ENCODE data around the gene SIK3.
"Not testable (repeated sequence)": the region's sequence is repeated elsewhere in the genome, so short reads cannot be mapped to it uniquely, and the experiment has no call there.

Gene SIK3

GRCh38 chr11:117143390-117143789 is 45.2 kb upstream of the SIK3 start:
- Histone ChIP-seq H3K27ac (ENCODE audit: insufficient read depth in 1 of 2, low read depth in 1 of 2, low read length in 2 of 2, poor library complexity in 1 of 2, severe bottlenecking in 2 of 2) (peak overlapping the region; percentile 88 to 91), H3K36me3 (ENCODE audit: control insufficient read depth in 4 of 4, insufficient read depth in 4 of 4, low read length in 3 of 4) (peaks cover 0 to 17% (median 10%) of the 10 kb centered on the region in 4 experiments), H3K9me3 (ENCODE audit: control extremely low read depth in 1 of 5, control insufficient read depth in 4 of 5, insufficient read depth in 2 of 5, low read depth in 1 of 5, low read length in 4 of 5) (no peaks in the 10 kb centered on the region), H3K4me1 (ENCODE audit: control extremely low read depth in 1 of 4, control insufficient read depth in 4 of 4, insufficient read depth in 4 of 4, low read length in 3 of 4) (peaks cover 12 to 21% (median 17%) of the 10 kb centered on the region in 4 experiments), H3K27me3 (replicated peaks in 2 of 5; ENCODE audit: control insufficient read depth in 4 of 5, insufficient read depth in 5 of 5, low read length in 4 of 5) (no peaks in the 10 kb centered on the region), H3K4me3 (ENCODE audit: control insufficient read depth in 1 of 7, extremely low read depth in 1 of 7, insufficient read depth in 4 of 7, low read depth in 2 of 7, low read length in 6 of 7) (peak overlapping the region in 6 of 7 experiments; percentile 88 to 99 (median 97))
- ChIA-PET POLR2A (interaction anchor here (2.6 kb wide), 1 partner anchor 35 kb away, joined by 17 read pairs; the partner anchor contains the start of gene SIDT2), CTCF (interaction anchor here (1.1 to 2.2 kb wide), 7 partner anchors 35 to 357 kb away, joined by 3 to 11 read pairs (median 3); partner anchors contain the start of gene SIDT2)
- WGBS (ENCODE audit: insufficient coverage), result 0% methylated on average over 3 of the region's 5 CpGs
- DNase-seq, result peak; percentile 33 to 70 (median 63)

GRCh38 chr11:117137223-117138086 is 39.2 kb upstream of the SIK3 start:
- CTCF ChIA-PET; H3K36me3 ChIP-seq (ENCODE audit: control insufficient read depth in 4 of 4, insufficient read depth in 4 of 4, low read length in 3 of 4); H3K4me3 ChIP-seq (ENCODE audit: control insufficient read depth in 1 of 7, extremely low read depth in 1 of 7, insufficient read depth in 4 of 7, low read depth in 2 of 7, low read length in 6 of 7); POLR2A ChIA-PET; H3K9me3 ChIP-seq (ENCODE audit: control extremely low read depth in 1 of 5, control insufficient read depth in 4 of 5, insufficient read depth in 2 of 5, low read depth in 1 of 5, low read length in 4 of 5); H3K27me3 ChIP-seq (replicated peaks in 2 of 5; ENCODE audit: control insufficient read depth in 4 of 5, insufficient read depth in 5 of 5, low read length in 4 of 5); H3K4me1 ChIP-seq (ENCODE audit: control extremely low read depth in 1 of 4, control insufficient read depth in 4 of 4, insufficient read depth in 4 of 4, low read length in 3 of 4); H3K27ac ChIP-seq (ENCODE audit: insufficient read depth in 1 of 2, low read depth in 1 of 2, low read length in 2 of 2, poor library complexity in 1 of 2, severe bottlenecking in 2 of 2); DNase-seq: not testable (repeated sequence)
- no CpG with 5 or more reads among the region's 15 CpGs for WGBS (ENCODE audit: insufficient coverage)

- H3K4me3 ChIP-seq (ENCODE audit: control insufficient read depth in 1 of 7, extremely low read depth in 1 of 7, insufficient read depth in 4 of 7, low read depth in 2 of 7, low read length in 6 of 7); H3K27ac ChIP-seq (ENCODE audit: insufficient read depth in 1 of 2, low read depth in 1 of 2, low read length in 2 of 2, poor library complexity in 1 of 2, severe bottlenecking in 2 of 2); H3K4me1 ChIP-seq (ENCODE audit: control extremely low read depth in 1 of 4, control insufficient read depth in 4 of 4, insufficient read depth in 4 of 4, low read length in 3 of 4); H3K36me3 ChIP-seq (ENCODE audit: control insufficient read depth in 4 of 4, insufficient read depth in 4 of 4, low read length in 3 of 4); H3K27me3 ChIP-seq (replicated peaks in 2 of 5; ENCODE audit: control insufficient read depth in 4 of 5, insufficient read depth in 5 of 5, low read length in 4 of 5); POLR2A ChIA-PET; DNase-seq; H3K9me3 ChIP-seq (ENCODE audit: control extremely low read depth in 1 of 5, control insufficient read depth in 4 of 5, insufficient read depth in 2 of 5, low read depth in 1 of 5, low read length in 4 of 5): not testable (repeated sequence)
- no CpG with 5 or more reads among the region's 4 CpGs for WGBS (ENCODE audit: insufficient coverage)
- CTCF ChIA-PET, result interaction anchor here (1.6 kb wide), 1 partner anchor 10 kb away, joined by 8 read pairs; no protein-coding TSS in a partner anchor
Observed at GRCh38 chr11:117134979-117135378, 36.8 kb upstream of the SIK3 start.

- CTCF ChIA-PET, result interaction anchor here (0.6 to 1.6 kb wide), 3 partner anchors 9 to 98 kb away, joined by 3 to 8 read pairs (median 3); partner anchors contain the start of genes PCSK7 and RNF214
Observed at GRCh38 chr11:117134431-117134830, 36.2 kb upstream of the SIK3 start.

GRCh38 chr11:117130879-117131278 is 32.7 kb upstream of the SIK3 start:
- Histone ChIP-seq H3K9me3 (ENCODE audit: control extremely low read depth in 1 of 5, control insufficient read depth in 4 of 5, insufficient read depth in 2 of 5, low read depth in 1 of 5, low read length in 4 of 5) (no peaks in the 10 kb centered on the region), H3K4me3 (ENCODE audit: control insufficient read depth in 1 of 7, extremely low read depth in 1 of 7, insufficient read depth in 4 of 7, low read depth in 2 of 7, low read length in 6 of 7) (no peak overlapping the region), H3K27ac (ENCODE audit: insufficient read depth in 1 of 2, low read depth in 1 of 2, low read length in 2 of 2, poor library complexity in 1 of 2, severe bottlenecking in 2 of 2) (no peak overlapping the region), H3K36me3 (ENCODE audit: control insufficient read depth in 4 of 4, insufficient read depth in 4 of 4, low read length in 3 of 4) (no peaks in the 10 kb centered on the region), H3K27me3 (replicated peaks in 2 of 5; ENCODE audit: control insufficient read depth in 4 of 5, insufficient read depth in 5 of 5, low read length in 4 of 5) (peaks cover 0 to 2% (median 0%) of the 10 kb centered on the region in 5 experiments), H3K4me1 (ENCODE audit: control extremely low read depth in 1 of 4, control insufficient read depth in 4 of 4, insufficient read depth in 4 of 4, low read length in 3 of 4) (no peaks in the 10 kb centered on the region)
- DNase-seq, result no peak
- 92% methylated on average over 2 of the region's 7 CpGs for WGBS (ENCODE audit: insufficient coverage)
- ChIA-PET POLR2A (no interaction called here), CTCF (no interaction called here)

More at GRCh38 chr11:117134431-117134830, 36.2 kb upstream of the SIK3 start:
- no peak for DNase-seq
- Histone ChIP-seq H3K27me3 (replicated peaks in 2 of 5; ENCODE audit: control insufficient read depth in 4 of 5, insufficient read depth in 5 of 5, low read length in 4 of 5) (peaks cover 0 to 2% (median 0%) of the 10 kb centered on the region in 5 experiments), H3K9me3 (ENCODE audit: control extremely low read depth in 1 of 5, control insufficient read depth in 4 of 5, insufficient read depth in 2 of 5, low read depth in 1 of 5, low read length in 4 of 5) (no peaks in the 10 kb centered on the region), H3K4me1 (ENCODE audit: control extremely low read depth in 1 of 4, control insufficient read depth in 4 of 4, insufficient read depth in 4 of 4, low read length in 3 of 4) (no peaks in the 10 kb centered on the region), H3K4me3 (ENCODE audit: control insufficient read depth in 1 of 7, extremely low read depth in 1 of 7, insufficient read depth in 4 of 7, low read depth in 2 of 7, low read length in 6 of 7) (no peak overlapping the region), H3K36me3 (ENCODE audit: control insufficient read depth in 4 of 4, insufficient read depth in 4 of 4, low read length in 3 of 4) (no peaks in the 10 kb centered on the region), H3K27ac (ENCODE audit: insufficient read depth in 1 of 2, low read depth in 1 of 2, low read length in 2 of 2, poor library complexity in 1 of 2, severe bottlenecking in 2 of 2) (no peak overlapping the region)
- WGBS (ENCODE audit: insufficient coverage), result no CpG with 5 or more reads among the region's 3 CpGs
- POLR2A ChIA-PET, result no interaction called here

GRCh38 chr11:117130396-117130795 is 32.2 kb upstream of the SIK3 start:
- H3K27ac ChIP-seq (ENCODE audit: insufficient read depth in 1 of 2, low read depth in 1 of 2, low read length in 2 of 2, poor library complexity in 1 of 2, severe bottlenecking in 2 of 2); CTCF ChIA-PET; H3K4me3 ChIP-seq (ENCODE audit: control insufficient read depth in 1 of 7, extremely low read depth in 1 of 7, insufficient read depth in 4 of 7, low read depth in 2 of 7, low read length in 6 of 7); H3K36me3 ChIP-seq (ENCODE audit: control insufficient read depth in 4 of 4, insufficient read depth in 4 of 4, low read length in 3 of 4); H3K4me1 ChIP-seq (ENCODE audit: control extremely low read depth in 1 of 4, control insufficient read depth in 4 of 4, insufficient read depth in 4 of 4, low read length in 3 of 4); POLR2A ChIA-PET; H3K27me3 ChIP-seq (replicated peaks in 2 of 5; ENCODE audit: control insufficient read depth in 4 of 5, insufficient read depth in 5 of 5, low read length in 4 of 5); DNase-seq; H3K9me3 ChIP-seq (ENCODE audit: control extremely low read depth in 1 of 5, control insufficient read depth in 4 of 5, insufficient read depth in 2 of 5, low read depth in 1 of 5, low read length in 4 of 5): not testable (repeated sequence)
- WGBS (ENCODE audit: insufficient coverage), result 100% methylated on average over 5 of the region's 7 CpGs

GRCh38 chr11:117128289-117128688 is 30.1 kb upstream of the SIK3 start:
- Histone ChIP-seq H3K4me1 (ENCODE audit: control extremely low read depth in 1 of 4, control insufficient read depth in 4 of 4, insufficient read depth in 4 of 4, low read length in 3 of 4) (no peaks in the 10 kb centered on the region), H3K27me3 (replicated peaks in 2 of 5; ENCODE audit: control insufficient read depth in 4 of 5, insufficient read depth in 5 of 5, low read length in 4 of 5) (peaks cover 0 to 2% (median 0%) of the 10 kb centered on the region in 5 experiments), H3K4me3 (ENCODE audit: control insufficient read depth in 1 of 7, extremely low read depth in 1 of 7, insufficient read depth in 4 of 7, low read depth in 2 of 7, low read length in 6 of 7) (no peak overlapping the region), H3K36me3 (ENCODE audit: control insufficient read depth in 4 of 4, insufficient read depth in 4 of 4, low read length in 3 of 4) (no peaks in the 10 kb centered on the region), H3K27ac (ENCODE audit: insufficient read depth in 1 of 2, low read depth in 1 of 2, low read length in 2 of 2, poor library complexity in 1 of 2, severe bottlenecking in 2 of 2) (no peak overlapping the region), H3K9me3 (ENCODE audit: control extremely low read depth in 1 of 5, control insufficient read depth in 4 of 5, insufficient read depth in 2 of 5, low read depth in 1 of 5, low read length in 4 of 5) (no peaks in the 10 kb centered on the region)
- no peak for DNase-seq
- WGBS (ENCODE audit: insufficient coverage), result 92% methylated on average over 2 of the region's 4 CpGs
- ChIA-PET POLR2A (no interaction called here), CTCF (interaction anchor here (1.0 kb wide), 1 partner anchor 17 kb away, joined by 3 read pairs; no protein-coding TSS in a partner anchor)
